HG02571 (cell line): ENCODE data around the gene FLT1.

Source experiments
- ATAC-seq: cut with Tn5 transposase; IDR thresholded peaks from one replicate; pipeline ENCODE4 v1.9.1; 2021; ENCODE audit warnings: mild to moderate bottlenecking, moderate library complexity; ENCODE audit not compliant: unreplicated experiment

The FLT1 gene

DNA sequence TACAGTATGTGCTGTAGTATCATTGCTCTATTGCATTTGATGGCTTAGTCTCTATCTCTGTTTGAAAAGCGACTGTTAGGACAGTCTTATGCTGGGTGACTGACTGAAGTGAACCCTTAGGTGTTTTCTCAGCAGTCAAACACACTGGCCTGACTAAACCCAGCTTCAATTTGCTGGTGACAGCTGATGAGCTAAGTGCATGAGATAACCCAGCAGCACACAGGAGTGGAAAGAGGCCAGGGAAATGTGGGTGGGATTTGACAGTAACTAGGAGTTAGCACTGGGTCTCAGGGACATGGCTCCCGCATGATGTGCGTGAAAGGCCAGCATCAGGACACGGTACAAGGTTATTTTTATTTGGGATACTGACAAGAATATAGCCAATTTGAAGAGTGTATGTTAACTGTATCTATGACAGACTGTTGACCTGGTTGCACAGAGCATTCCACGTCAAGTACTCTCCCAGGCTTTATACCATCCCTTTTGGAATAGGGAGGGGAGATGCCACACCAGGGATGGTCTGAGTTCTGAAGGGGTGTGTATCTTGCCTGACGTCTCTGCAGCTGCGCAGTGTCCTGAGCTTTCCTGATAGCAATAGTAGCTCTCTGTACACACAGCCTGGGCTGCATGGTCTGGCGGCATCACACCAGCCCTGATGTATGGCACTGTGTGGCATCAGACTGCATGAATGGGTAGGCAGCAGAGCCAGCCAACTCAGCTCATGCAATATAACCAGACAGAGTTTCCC lies 144.8 kb downstream of the FLT1 start:
- no peak for ATAC-seq

DNA sequence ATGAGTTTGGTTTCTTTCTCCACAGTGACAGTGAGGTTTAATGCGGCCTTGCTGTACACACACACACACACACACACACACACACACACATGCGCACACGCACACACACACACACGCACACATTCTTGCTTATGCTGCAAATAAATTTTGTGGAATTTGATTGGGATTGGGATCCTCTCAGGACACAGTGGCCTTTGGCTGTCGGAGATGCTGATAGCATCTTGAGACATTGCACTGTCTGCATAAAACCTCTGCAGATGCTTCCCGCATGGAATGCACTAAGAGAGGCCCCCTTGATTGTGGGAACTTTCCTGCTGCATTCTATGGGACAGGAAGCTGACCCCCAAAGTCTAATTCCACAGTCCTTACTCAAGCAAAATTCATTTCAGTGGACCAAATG lies 145.6 kb downstream of the FLT1 start:
- no peak for ATAC-seq

- no peak for ATAC-seq
These were observed 147.2 kb downstream of the FLT1 start for GRCh38 chr13:28347456-28348371.

DNA sequence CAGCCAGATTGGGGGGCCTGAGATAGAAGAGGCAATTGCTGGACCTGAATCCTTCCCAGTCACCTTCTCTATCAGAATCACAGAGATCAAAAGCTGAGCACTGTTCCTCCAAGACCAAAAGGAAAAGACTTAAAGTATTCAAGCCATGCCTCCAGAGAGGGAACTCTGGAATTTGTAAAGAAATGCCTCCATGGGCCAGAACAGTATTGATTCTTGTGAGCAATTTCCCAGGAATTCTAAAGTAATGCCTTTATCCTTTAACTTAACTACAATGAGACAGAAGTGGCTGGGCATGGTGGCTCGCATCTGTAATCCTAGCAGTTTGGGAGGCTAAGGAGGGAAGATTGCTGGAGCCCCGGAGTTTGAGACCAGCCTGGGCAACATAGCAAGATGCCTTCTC lies 148.8 kb downstream of the FLT1 start:
- ATAC-seq = no peak

GRCh38 chr13:28344163-28344562 lies 150.8 kb downstream of the FLT1 start:
- ATAC-seq = no peak

DNA sequence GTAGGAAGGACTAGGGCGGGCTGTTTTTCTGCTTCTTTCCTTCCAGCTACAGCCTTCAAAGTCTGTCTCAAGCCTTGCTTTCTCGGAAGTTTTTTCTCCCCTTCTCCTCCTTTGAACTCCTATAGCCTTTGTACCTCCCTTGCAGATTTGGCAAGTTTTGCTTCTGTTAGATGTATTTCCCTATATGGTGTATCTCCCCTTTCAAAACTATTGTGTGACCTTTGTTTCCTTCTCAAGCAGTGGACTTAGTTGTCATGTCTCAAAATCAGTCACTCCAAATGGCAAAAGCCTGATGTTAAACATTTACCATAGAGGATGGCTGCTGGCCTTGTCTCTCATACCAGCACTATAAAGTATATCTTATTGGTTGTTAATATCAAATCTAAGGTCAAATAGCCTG lies 152.7 kb downstream of the FLT1 start:
- no peak for ATAC-seq

DNA sequence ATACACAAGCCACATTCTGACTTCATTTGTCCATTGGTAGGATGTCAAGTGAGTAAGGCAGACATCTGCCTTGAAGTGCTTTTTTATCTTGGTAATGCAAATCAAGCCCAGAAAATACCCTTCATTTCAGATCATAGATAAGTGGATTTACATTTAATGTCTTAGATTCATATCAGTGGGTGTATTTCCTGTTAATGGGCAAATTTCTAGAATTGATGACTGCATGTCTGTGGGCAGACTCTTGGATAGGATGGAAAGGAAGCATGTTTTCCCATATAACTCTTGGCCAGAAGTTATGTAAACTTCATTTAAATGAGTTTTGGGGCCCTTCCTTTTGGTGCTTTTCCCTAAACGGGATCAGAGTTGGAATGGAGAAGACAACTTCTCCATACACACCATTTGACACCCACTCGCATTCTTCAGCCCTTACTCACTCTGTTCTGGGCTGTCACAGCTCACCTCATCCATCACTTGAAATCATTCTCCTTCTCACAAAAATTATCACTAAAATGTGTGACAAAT lies 154.6 kb downstream of the FLT1 start:
- ATAC-seq = no peak

GRCh38 chr13:28339419-28339818 lies 155.5 kb downstream of the FLT1 start:
- ATAC-seq = no peak

- ATAC-seq = no peak
These were observed 156.2 kb downstream of the FLT1 start for GRCh38 chr13:28338742-28339141.

DNA sequence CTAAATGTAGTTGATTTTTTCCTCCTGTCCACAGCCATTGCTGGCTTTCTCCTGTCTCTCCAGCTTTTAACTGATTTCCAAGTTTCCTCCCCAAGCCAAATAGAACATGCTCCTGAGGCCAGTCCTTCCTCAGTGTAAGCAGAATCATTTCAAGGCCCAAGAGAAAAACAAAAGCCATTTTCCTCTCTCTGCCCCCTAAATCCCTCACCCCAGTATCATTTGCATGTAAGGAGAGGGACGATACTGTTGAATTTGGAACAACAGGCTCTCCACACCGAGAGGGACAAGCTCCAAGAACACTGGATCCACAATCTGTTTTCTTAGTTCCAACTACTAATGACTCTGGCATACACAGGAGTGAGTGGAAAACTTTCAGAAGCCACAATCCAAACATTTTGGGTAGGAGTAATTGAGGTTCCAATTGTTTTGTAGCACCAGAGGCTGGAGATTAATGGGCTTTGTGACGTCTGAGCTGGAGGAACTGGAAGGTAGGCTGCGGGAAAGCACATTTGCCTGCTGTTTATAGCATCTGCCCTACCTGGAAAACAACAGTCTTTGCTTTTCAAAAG lies 156.8 kb downstream of the FLT1 start:
- no peak for ATAC-seq

- no peak for ATAC-seq
These were observed 157.5 kb downstream of the FLT1 start for GRCh38 chr13:28337166-28338005.

DNA sequence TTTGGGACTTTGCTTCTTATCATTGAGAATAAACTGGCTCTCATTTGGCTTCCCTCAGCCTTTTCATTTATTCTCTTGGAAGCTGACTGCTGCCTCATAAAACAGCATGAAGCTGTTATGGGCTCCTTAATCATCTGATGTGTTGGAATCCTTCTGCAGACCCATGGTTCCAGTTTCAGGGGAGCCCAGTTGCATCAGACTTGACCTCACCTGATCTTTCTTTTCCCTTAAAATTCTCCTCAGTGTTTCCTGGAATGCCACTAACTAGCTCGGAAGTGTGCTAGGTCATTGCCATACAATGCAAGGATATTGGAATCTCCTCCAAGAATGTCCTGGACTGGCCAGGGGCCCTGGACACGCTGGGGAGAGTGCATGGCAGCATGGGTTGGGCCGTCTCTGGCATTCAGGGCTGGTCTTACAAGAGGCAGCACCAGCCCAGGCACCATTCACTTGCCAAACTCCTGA lies 158.7 kb downstream of the FLT1 start:
- ATAC-seq = no peak

DNA sequence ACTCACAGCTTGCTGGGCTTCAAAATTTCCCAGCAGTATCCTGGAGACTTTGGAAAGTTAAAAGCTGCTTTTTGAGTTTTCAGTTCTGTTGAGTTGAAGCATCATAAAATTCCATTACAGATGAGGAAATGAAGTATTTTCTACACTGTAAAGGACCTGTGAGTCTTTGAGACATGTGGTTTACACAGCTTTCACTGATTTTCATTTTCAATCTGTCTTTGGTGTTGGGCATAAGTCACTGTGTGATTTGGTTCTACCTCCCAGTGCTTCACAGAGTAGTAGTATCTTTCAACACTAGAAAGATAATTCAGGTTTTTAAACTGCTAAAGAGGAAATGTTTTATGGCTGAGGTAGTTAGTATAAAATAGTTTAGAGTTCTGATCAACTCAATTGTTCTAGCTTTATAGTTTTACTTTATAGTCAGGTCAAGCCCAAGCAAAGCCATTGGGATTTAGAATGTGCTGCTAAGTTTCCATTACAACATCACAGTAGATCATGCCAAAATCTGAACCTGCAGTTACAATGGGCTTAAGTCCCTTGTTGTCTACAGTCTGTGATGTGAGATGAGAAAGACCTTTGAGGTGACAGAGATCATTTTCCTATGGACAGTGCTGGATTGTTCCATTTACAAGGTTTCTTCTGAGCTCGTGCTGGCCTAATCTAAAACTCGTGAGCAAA lies 161.6 kb downstream of the FLT1 start:
- ATAC-seq = no peak

GRCh38 chr13:28329395-28330158 lies 165.4 kb downstream of the FLT1 start:
- no peak for ATAC-seq

DNA sequence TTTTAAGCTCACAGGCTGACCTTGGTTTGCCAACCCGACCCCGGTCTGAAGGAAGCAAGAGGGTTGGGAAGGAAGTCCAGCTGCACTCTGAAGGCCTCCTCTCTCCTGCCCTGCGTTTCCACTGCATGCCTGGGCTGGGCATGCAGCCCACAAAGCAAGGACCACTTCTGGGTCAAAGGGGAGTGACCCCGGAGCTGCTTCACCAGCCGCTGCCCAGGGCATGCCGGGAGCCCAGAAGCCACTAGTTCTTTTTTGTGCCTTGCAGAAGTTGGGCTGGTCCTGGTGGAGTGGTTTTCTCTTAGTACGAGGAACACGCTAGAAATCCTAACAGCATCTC lies 166.7 kb downstream of the FLT1 start:
- no peak for ATAC-seq

- no peak for ATAC-seq
These were observed 167.3 kb downstream of the FLT1 start for GRCh38 chr13:28327373-28328270.

- no peak for ATAC-seq
These were observed 168.9 kb downstream of the FLT1 start for GRCh38 chr13:28326056-28326455.

DNA sequence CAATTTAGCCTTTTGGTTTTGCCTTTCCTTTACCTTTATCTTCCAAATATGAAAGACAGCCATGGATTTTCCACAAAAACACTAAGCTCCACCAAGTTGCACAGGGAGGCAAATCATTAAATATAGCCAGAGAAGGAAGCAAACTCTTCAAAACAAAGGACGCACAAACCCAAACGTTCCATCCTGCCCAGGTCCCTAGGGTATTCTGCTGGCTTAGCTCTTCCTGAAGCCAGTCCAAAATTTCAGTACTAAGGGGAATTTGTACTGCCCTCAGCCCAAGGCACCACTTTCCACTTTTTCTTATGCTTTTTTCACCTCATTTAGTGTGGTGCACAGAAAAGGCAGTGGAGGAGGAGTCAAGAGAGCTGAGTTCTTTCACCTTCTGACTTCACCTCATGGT lies 169.9 kb downstream of the FLT1 start:
- no peak for ATAC-seq
